Measurements from ENCODE around the gene PTGER1.

- TF ChIP-seq CTCF (IDR thresholded peaks at IDR 0.05), result no peak
- TF ChIP-seq POLR2A (IDR thresholded peaks at IDR 0.05), result no peak
These were observed 39.2 kb upstream of the PTGER1 start for GRCh38 chr19:14514215-14514863.
